Hepatocyte (in vitro differentiated cells): ENCODE measurements around the gene CLIP2. TPM values are rescaled to one million over a fixed set of nuclear protein-coding genes. Genes with fewer than 3 reads are reported as not detected.

Experiments
- DNase-seq: peaks from one replicate; pipeline ENCODE4 v3.0.0-alpha.2; 2016; ENCODE audit warnings: low spot score
- H2AFZ ChIP-seq: fragments of 200-600 bp; sonication (generic); 2 replicates; pipeline ENCODE4 v1.6.0; 2016; ENCODE audit warnings: antibody characterized with exemption, mild to moderate bottlenecking
- H3K27ac ChIP-seq: fragments of 200-600 bp; sonication (generic); 2 replicates; pipeline ENCODE4 v1.5.1; 2016; ENCODE audit warnings: mild to moderate bottlenecking
- H3K27me3 ChIP-seq: fragments of 200-600 bp; sonication (generic); 2 replicates; pipeline ENCODE4 v1.6.1; 2016
- H3K36me3 ChIP-seq: fragments of 200-600 bp; sonication (generic); replicated peaks from 2 replicates; pipeline ENCODE4 v1.5.1; 2016; ENCODE audit warnings: low read depth; ENCODE audit not compliant: insufficient read depth
- H3K4me1 ChIP-seq: fragments of 200-600 bp; sonication (generic); 2 replicates; pipeline ENCODE4 v1.5.1; 2016; ENCODE audit warnings: mild to moderate bottlenecking, moderate library complexity; ENCODE audit not compliant: insufficient read depth
- H3K4me2 ChIP-seq: fragments of 200-600 bp; sonication (generic); 2 replicates; pipeline ENCODE4 v1.6.0; 2016
- H3K4me3 ChIP-seq: fragments of 200-600 bp; sonication (generic); 2 replicates; pipeline ENCODE4 v1.5.1; 2016; ENCODE audit warnings: mild to moderate bottlenecking
- H3K79me2 ChIP-seq: fragments of 200-600 bp; sonication (generic); 2 replicates; pipeline ENCODE4 v1.6.0; 2017; ENCODE audit warnings: mild to moderate bottlenecking
- H3K9me2 ChIP-seq: fragments of 200-600 bp; sonication (generic); replicated peaks from 2 replicates; pipeline ENCODE4 v1.6.0; 2017; ENCODE audit warnings: mild to moderate bottlenecking; ENCODE audit not compliant: insufficient read depth
- H3K9me3 ChIP-seq: fragments of 200-600 bp; sonication (generic); 2 replicates; pipeline ENCODE4 v1.5.1; 2016; ENCODE audit warnings: low read depth, mild to moderate bottlenecking
- H4K20me1 ChIP-seq: fragments of 200-600 bp; sonication (generic); 2 replicates; pipeline ENCODE4 v1.6.0; 2016; ENCODE audit warnings: mild to moderate bottlenecking; ENCODE audit not compliant: insufficient read depth, poor library complexity, severe bottlenecking
- EZH2 ChIP-seq: fragments of 200-600 bp; sonication (generic); IDR thresholded peaks from 2 replicates; pipeline ENCODE4 v1.6.1; 2016; ENCODE audit warnings: antibody characterized with exemption, mild to moderate bottlenecking, borderline replicate concordance
- EZH2phosphoT487 ChIP-seq: fragments of 200-600 bp; sonication (generic); IDR thresholded peaks from one replicate; pipeline ENCODE4 v1.6.1; 2018; ENCODE audit warnings: antibody characterized with exemption, mild to moderate bottlenecking, low read depth, moderate library complexity; ENCODE audit not compliant: unreplicated experiment, severe bottlenecking
- WGBS: methylation state at CpG from one replicate; pipeline ENCODE4 v1.1.6; 2016; ENCODE audit warnings: low lambda C conversion rate; ENCODE audit errors: missing lambda C conversion rate; 5-methylcytosine and 5-hydroxymethylcytosine counted together
- polyA plus RNA-seq: library from polyadenylated mRNA; unstranded; fragments of >200 nt; fragmentation: Nextera tagmentation; extraction: Ambion mirVana; gene quantifications from 2 replicates; pipeline ENCODE4 v1.2.1, GENCODE V29; 2016
- total RNA-seq: library from RNA; depleted of rRNA; stranded (reverse); fragments of >200 nt; gene quantifications from 2 replicates; pipeline ENCODE4 v1.2.3, GENCODE V29; 2014
- TF ChIP-seq, protein P1 (sequence below): fragments of 200-600 bp; sonication (generic); IDR thresholded peaks from 2 replicates; pipeline ENCODE4 v1.5.1; 2016; ENCODE audit warnings: antibody characterized with exemption, mild to moderate bottlenecking; ENCODE audit not compliant: poor library complexity

The CLIP2 gene
- total and polyA plus RNA-seq, 2 experiments from 2014 or later = 17.9 to 28.5 TPM

GRCh38 chr7:74262639-74263398 lies 26.4 kb upstream of the CLIP2 start:
- H3K4me2 ChIP-seq = no peak overlapping the region
- no peaks in the 10 kb centered on the region for H3K9me3 ChIP-seq
- 90% methylated on average over 20 of the region's 20 CpGs for WGBS
- no peaks in the 10 kb centered on the region for H3K36me3 ChIP-seq
- no peaks in the 10 kb centered on the region for H3K79me2 ChIP-seq
- no peaks in the 10 kb centered on the region for H4K20me1 ChIP-seq
- TF ChIP-seq EZH2 = no peak
- TF ChIP-seq, protein P1, sequence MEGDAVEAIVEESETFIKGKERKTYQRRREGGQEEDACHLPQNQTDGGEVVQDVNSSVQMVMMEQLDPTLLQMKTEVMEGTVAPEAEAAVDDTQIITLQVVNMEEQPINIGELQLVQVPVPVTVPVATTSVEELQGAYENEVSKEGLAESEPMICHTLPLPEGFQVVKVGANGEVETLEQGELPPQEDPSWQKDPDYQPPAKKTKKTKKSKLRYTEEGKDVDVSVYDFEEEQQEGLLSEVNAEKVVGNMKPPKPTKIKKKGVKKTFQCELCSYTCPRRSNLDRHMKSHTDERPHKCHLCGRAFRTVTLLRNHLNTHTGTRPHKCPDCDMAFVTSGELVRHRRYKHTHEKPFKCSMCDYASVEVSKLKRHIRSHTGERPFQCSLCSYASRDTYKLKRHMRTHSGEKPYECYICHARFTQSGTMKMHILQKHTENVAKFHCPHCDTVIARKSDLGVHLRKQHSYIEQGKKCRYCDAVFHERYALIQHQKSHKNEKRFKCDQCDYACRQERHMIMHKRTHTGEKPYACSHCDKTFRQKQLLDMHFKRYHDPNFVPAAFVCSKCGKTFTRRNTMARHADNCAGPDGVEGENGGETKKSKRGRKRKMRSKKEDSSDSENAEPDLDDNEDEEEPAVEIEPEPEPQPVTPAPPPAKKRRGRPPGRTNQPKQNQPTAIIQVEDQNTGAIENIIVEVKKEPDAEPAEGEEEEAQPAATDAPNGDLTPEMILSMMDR = no peak
- TF ChIP-seq EZH2phosphoT487 = no peak
- H3K27me3 ChIP-seq = no peaks in the 10 kb centered on the region
- no peak overlapping the region for H3K27ac ChIP-seq
- no peak overlapping the region for H2AFZ ChIP-seq
- H3K4me1 ChIP-seq = no peaks in the 10 kb centered on the region
- H3K9me2 ChIP-seq = no peaks in the 10 kb centered on the region
- DNase-seq = no peak
- H3K4me3 ChIP-seq = no peak overlapping the region

DNA sequence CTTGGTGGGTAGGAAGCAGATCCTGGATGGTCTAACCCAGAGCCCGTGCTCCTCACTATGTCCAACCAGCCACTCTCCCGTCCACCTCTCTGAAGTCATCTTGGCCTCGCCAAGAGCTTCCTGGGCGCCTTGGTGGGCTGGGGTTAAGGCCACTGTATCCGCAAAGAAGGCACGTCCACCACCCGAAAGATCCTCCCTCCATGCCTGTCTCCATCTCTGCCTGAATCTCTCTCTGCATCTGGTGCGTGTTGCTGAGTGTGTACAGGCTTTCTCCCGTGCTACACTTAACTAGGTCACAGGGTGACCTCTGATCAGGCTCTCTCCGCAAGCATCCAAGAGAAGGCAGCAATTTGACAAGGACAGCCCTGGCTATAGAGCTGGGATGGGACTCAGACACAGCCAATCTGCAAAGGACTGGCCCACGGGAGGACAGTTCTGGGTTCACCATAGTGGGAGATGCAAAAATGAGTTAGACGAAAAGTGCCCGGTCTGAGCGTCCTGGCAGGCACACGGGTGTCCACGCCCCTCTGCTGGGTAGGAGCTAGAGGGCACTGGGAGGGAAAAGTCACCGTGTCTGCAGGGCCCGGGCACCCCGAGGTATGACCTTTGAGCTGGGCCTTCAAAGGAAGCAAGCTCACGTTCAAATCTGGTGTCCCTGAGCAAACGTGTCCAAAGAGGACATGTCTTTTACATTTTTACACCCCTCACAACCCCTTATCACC lies 25.6 kb upstream of the CLIP2 start:
- Histone ChIP-seq H3K4me3 (no peak overlapping the region), H3K79me2 (no peaks in the 10 kb centered on the region), H3K4me1 (no peaks in the 10 kb centered on the region), H3K27ac (no peak overlapping the region), H3K9me3 (no peaks in the 10 kb centered on the region), H3K4me2 (no peak overlapping the region), H3K27me3 (no peaks in the 10 kb centered on the region), H3K9me2 (no peaks in the 10 kb centered on the region), H3K36me3 (no peaks in the 10 kb centered on the region), H2AFZ (no peak overlapping the region), H4K20me1 (no peaks in the 10 kb centered on the region)
- WGBS = 78% methylated on average over 21 of the region's 21 CpGs
- TF ChIP-seq, protein P1 = no peak
- no peak for TF ChIP-seq EZH2
- TF ChIP-seq EZH2phosphoT487 = no peak
- DNase-seq = no peak

DNA sequence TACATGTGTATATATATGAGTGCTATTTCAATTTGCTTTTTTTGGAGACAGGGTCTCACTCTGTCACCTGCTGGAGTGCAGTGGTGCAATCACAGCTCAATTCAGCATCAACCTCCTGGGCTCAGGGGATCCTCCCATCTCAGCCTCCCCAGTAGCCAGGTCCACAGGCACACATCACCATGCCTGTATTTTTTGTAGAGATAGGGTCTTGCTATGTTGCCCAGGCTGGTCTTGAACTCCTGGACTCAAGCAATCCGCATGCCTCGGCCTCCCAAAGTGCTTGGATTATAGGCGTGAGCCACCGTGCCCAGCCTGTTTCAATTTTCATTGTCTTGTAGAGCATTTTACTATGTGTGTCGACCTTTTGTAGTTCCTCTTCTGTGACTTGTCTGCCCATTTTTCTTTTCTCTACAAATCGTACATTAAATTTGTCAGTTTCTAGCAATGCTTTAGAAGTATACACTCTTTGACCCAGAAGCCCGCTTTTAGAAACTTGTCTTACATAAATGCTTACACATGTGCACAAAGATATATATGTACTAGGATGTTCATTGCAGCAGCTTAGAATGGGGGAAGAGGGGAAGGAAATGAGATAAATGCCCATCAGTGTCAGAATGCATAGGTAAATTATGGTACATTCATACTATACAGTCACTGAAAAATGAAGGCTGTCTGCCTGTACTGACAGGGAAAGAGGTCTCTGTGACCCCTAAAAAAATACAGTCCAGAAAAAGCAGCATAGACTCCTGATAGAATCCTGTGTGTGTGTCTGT lies 22.8 kb upstream of the CLIP2 start:
- no peak for DNase-seq
- Histone ChIP-seq H3K9me3 (no peaks in the 10 kb centered on the region), H3K79me2 (no peaks in the 10 kb centered on the region), H3K27ac (no peak overlapping the region), H3K27me3 (no peaks in the 10 kb centered on the region), H3K4me3 (no peak overlapping the region), H3K4me2 (no peak overlapping the region), H3K4me1 (no peaks in the 10 kb centered on the region), H3K36me3 (no peaks in the 10 kb centered on the region), H4K20me1 (no peaks in the 10 kb centered on the region), H2AFZ (no peak overlapping the region), H3K9me2 (no peaks in the 10 kb centered on the region)
- TF ChIP-seq EZH2phosphoT487 (no peak), EZH2 (no peak)
- TF ChIP-seq, protein P1 = no peak
- WGBS = 83% methylated on average over 7 of the region's 7 CpGs
